Thyroid gland (tissue), 4 donors: Measurements from ENCODE around the gene CLVS2. TPM values are rescaled to one million over a fixed set of nuclear protein-coding genes. Genes with fewer than 3 reads are reported as not detected.

Experiments used
- DNase-seq, 2 donors: peaks; one replicate each; pipeline ENCODE4 v3.0.0-alpha.2; 2019
- H3K27ac ChIP-seq, 3 donors: fragments of 200-600 bp; sonication (generic); 1 replicate in 2 of 3; 2 replicates in 1 of 3; pipeline ENCODE4 v1.5.1; 2016 to 2019; ENCODE audit warnings: mild to moderate bottlenecking in 1 of 3, moderate library complexity in 1 of 3
- H3K27me3 ChIP-seq: fragments of 200-600 bp; sonication (generic); one replicate; pipeline ENCODE4 v1.5.1; 2019
- H3K36me3 ChIP-seq, 2 donors: fragments of 200-600 bp; sonication (generic); one replicate each; pipeline ENCODE4 v1.5.1; 2016 to 2019
- H3K4me1 ChIP-seq, 2 donors: fragments of 200-600 bp; sonication (generic); one replicate each; pipeline ENCODE4 v1.5.1; 2017 to 2019
- H3K4me3 ChIP-seq, 3 donors: fragments of 200-600 bp; sonication (generic); replicated peaks in 1 of 3; 1 replicate in 2 of 3; 2 replicates in 1 of 3; pipeline ENCODE4 v1.5.1; 2016; ENCODE audit warnings: mild to moderate bottlenecking in 1 of 3
- H3K9me3 ChIP-seq: fragments of 200-600 bp; sonication (generic); one replicate; pipeline ENCODE4 v1.5.1; 2017
- CTCF ChIP-seq, 6 experiments: fragments of 200-600 bp in 3 of 6; fragments of 450-650 bp in 3 of 6; sonication (generic) in 3 of 6; IDR thresholded peaks; one replicate each; pipeline ENCODE4 v1.5.1; 2016 to 2019; ENCODE audit warnings: antibody characterized with exemption in 6 of 6, mild to moderate bottlenecking in 2 of 6, inconsistent platforms in 1 of 6, moderate library complexity in 1 of 6
- POLR2A ChIP-seq, 2 donors: fragments of 450-650 bp; IDR thresholded peaks; one replicate each; pipeline ENCODE4 v1.6.1; 2017; ENCODE audit warnings: antibody characterized with exemption in 2 of 2, mild to moderate bottlenecking in 2 of 2, moderate library complexity in 1 of 2
- WGBS, 2 donors: methylation state at CpG; one replicate each; pipeline ENCODE4 v1.1.5; 2017; 5-methylcytosine and 5-hydroxymethylcytosine counted together
- intact Hi-C: fragments of 100-400 bp; cut with DNase I; formaldehyde crosslinking; loops from one replicate; pipeline ENCODE4 v1.15.1; 2023
- total RNA-seq, 4 donors: library from RNA; depleted of rRNA; stranded (reverse); fragments of >200 nt; gene quantifications; one replicate each; pipeline ENCODE4 v1.2.3, GENCODE V29; 2016

CLVS2 gene
- total RNA-seq, 4 donors from 2014 or later = not detected

- H3K27ac ChIP-seq = no peak overlapping the region
- no peaks in the 10 kb centered on the region for H3K4me1 ChIP-seq
- 81 to 94% methylated on average over 2 of the region's 2 CpGs for WGBS, 2 donors
- no peaks in the 10 kb centered on the region for H3K36me3 ChIP-seq
- intact Hi-C loops = no loop called here
- H3K4me3 ChIP-seq = no peak overlapping the region
- no peak for DNase-seq
- H3K9me3 ChIP-seq = no peaks in the 10 kb centered on the region
- no peaks in the 10 kb centered on the region for H3K27me3 ChIP-seq
- TF ChIP-seq CTCF (IDR thresholded peaks at IDR 0.05) (no peak), POLR2A (IDR thresholded peaks at IDR 0.05) (no peak)
These were observed 13.0 kb downstream of the CLVS2 start for GRCh38 chr6:123009059-123009458.

DNA sequence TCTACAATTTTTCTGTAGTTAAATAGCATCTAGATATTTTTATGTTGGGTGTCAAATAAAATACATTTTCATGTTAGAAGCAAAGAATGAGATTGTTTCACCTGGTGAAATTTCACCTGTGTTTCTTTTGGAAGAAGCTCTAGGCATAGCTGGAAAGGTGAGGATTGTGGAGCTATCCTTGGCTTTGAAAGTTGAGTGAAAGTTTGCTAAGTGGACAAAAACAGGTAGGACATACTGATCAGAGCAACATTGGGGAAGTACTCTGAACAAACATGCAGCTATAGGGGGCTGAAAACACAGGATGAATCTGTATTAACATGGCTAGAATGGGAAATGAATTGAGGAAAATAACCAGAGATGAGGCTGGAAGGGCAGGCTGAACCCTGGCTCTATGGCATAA lies 18.8 kb downstream of the CLVS2 start:
- no peak for TF ChIP-seq CTCF (IDR thresholded peaks at IDR 0.05)
- no peak for TF ChIP-seq POLR2A (IDR thresholded peaks at IDR 0.05)

GRCh38 chr6:123016431-123017103 lies 20.5 kb downstream of the CLVS2 start:
- intact Hi-C loops = no loop called here
- peak; percentile 35 to 41 for DNase-seq
- Histone ChIP-seq H3K36me3 (no peaks in the 10 kb centered on the region), H3K27me3 (no peaks in the 10 kb centered on the region), H3K27ac (no peak overlapping the region), H3K4me3 (no peak overlapping the region), H3K9me3 (no peaks in the 10 kb centered on the region), H3K4me1 (no peaks in the 10 kb centered on the region)
- 23 to 25% methylated on average over 4 of the region's 4 CpGs for WGBS, 2 donors
- no peak for TF ChIP-seq POLR2A (IDR thresholded peaks at IDR 0.05)
- no peak for TF ChIP-seq CTCF (IDR thresholded peaks at IDR 0.05)

More for the DNA sequence above, 18.8 kb downstream of the CLVS2 start:
- Histone ChIP-seq H3K4me1 (no peaks in the 10 kb centered on the region), H3K27me3 (no peaks in the 10 kb centered on the region), H3K4me3 (no peak overlapping the region), H3K9me3 (no peaks in the 10 kb centered on the region), H3K36me3 (no peaks in the 10 kb centered on the region), H3K27ac (no peak overlapping the region)
- intact Hi-C loops = no loop called here
- no peak for DNase-seq

DNA sequence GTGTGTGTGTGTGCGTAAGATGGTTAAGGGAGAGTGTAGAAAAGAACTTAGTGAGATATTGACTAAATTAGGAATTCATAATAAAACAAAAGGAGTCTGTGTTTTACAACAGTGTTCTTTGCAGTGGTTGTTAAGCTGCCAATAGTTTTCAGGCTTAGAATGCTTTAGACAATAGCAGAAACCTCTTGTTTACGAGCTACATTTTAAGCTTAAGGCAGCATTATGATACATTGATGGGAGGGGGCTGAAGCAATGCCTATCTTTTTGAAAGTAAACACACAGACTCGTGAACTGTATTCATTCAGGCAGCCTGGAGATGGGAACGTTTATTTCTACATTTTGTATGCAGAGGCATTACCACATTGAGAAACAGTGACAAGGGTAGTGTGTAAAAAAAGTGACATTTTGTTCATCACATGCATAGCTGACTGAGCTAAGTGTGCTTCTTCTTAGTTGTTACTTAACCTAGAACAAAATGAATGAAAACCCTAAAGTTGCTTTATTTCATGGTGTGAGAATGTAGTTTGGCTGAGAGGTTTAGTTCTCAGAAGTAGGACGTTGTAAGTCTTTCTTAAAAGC lies 21.2 kb downstream of the CLVS2 start:
- 56 to 60% methylated on average over 5 of the region's 5 CpGs for WGBS, 2 donors
- H3K9me3 ChIP-seq = no peaks in the 10 kb centered on the region
- no peaks in the 10 kb centered on the region for H3K36me3 ChIP-seq
- DNase-seq = no peak
- intact Hi-C loops = no loop called here
- no peaks in the 10 kb centered on the region for H3K4me1 ChIP-seq
- TF ChIP-seq POLR2A (IDR thresholded peaks at IDR 0.05) (no peak), CTCF (IDR thresholded peaks at IDR 0.05) (no peak)
- no peak overlapping the region for H3K27ac ChIP-seq
- H3K27me3 ChIP-seq = no peaks in the 10 kb centered on the region
- no peak overlapping the region for H3K4me3 ChIP-seq

DNA sequence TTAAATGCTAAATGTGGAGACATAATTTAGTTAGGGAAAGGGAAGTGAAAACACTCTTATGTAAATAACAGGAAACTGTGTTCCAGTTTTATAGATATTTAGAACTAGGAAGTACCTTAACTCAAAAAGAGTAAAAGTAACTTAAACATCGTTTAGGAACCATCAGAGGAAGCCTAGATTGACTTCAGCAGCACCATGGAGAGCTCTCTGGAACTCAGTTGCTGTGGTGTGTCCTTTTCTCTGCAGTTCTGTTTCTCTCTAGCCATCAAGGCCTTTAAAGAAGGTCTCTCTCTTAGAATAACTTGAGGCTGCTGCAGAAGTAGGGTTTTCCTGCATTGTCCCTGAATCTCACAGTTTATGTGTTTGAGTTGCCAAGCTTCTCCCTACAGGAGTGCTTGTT lies 26.9 kb downstream of the CLVS2 start:
- TF ChIP-seq CTCF (IDR thresholded peaks at IDR 0.05) (no peak), POLR2A (IDR thresholded peaks at IDR 0.05) (no peak)
- DNase-seq = no peak
- H3K9me3 ChIP-seq = no peaks in the 10 kb centered on the region
- no peaks in the 10 kb centered on the region for H3K36me3 ChIP-seq
- no peak overlapping the region for H3K4me3 ChIP-seq
- no peak overlapping the region for H3K27ac ChIP-seq
- H3K27me3 ChIP-seq = no peaks in the 10 kb centered on the region
- H3K4me1 ChIP-seq = no peaks in the 10 kb centered on the region
- intact Hi-C loops = no loop called here
- 0% methylated on average over 1 of the region's 1 CpG for WGBS, 2 donors
